HCEC 1CT (cell line): Measurements from ENCODE around the gene PROKR1.
"Not testable (repeated sequence)": the region's sequence is repeated elsewhere in the genome, so short reads cannot be mapped to it uniquely, and the experiment has no call there.

Experiments
- DNase-seq: peaks from one replicate; pipeline ENCODE4 v3.0.0-alpha.2; 2017

PROKR1 gene

DNA sequence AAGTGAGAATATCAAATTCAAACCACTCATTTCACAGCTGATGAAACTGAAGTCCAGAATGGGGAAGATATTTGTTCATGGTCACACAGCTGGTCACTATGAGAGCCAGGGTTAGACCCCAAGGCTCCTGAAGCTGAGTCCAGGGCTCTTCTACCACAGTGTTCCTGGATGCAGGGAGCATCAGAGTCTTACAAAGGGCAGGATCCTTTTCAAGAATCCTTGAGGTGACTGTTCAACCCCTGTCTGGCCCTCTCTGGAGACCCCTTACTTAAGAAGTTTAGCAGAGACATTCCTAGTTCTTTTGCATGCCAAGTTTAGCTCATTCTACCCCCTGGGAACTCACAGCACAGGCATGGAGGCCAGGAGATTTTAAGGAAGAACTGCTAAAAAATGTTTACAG is 15.7 kb downstream of the PROKR1 start:
- DNase-seq: no peak

DNA sequence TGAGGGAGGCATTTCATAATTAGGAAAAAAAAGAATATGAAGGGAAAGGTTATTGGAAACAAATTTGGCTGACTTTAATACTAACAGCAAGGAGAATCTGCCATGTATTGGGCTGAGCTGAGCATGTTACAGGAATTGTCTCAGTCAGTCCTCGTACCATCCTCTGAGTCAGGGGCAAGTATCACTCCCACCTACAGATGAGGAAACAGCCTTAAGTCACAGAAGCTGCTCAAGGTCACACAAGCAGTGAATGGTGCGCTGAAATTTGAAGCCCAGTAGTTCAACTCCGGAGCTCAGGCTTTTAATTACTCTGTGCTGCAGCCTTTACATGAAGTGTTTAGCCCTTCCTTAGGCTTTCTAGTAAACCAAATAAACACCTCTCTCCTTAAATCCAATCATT is 17.3 kb downstream of the PROKR1 start:
- DNase-seq: no peak

GRCh38 chr2:68662466-68662865 is 19.1 kb downstream of the PROKR1 start:
- no peak for DNase-seq

GRCh38 chr2:68663371-68664156 is 20.2 kb downstream of the PROKR1 start:
- DNase-seq: no peak

DNA sequence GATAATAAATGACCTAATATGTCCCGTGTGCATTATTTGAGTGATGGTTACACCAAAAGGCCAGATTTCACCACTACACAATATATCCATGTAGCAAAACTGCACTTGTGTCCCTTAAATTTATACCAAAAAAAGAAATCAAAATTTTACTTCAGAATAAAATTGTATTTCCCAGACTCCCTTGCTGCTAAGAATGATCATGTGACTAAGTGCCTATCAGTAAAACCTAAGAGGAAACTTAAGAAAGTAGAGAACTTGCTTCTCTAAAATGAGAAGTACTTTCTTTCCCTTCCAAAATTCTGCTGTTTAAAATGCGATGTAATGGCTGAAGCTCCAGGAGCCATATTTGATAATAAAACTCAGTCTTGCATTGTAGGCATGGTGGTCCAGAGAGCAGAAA is 24.0 kb downstream of the PROKR1 start:
- no peak for DNase-seq

DNA sequence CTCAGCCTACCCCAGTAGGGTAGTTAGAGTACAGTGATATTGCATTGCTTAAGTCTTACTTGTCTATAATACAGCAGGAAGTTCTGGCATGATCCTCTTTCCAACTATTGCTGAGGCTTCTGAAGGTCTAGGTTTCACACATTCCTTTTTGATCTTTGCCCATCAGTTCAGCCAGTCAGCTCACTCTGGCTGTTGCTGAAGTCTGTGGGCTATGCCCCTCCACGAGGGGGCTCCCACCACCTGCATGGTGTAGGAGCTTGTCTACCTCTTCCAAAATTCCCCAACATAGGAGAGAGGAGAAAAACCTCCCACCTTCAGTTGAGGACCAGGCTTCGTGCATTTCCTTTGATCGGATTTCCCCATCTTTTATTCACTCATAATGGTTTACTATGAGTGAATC is 26.3 kb downstream of the PROKR1 start:
- DNase-seq: no peak

DNA sequence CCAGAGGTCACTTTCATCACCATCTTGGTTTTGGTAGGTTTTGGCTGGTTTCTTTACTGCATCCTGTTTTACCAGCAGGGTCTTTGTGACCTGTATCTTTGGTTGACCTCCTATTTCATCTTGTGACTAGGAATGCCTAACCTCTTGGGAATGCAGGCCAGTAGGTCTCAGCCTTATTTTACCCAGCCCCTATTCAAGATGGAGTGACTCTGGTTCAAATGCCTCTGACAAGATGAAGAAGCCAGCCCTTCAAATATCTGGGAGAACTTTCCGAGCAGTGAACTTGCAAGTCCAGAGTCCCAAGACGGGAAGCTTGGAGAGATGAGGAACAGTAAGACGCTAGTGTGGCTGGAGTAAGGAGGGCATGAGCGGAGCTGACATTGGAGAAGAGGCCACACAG is 28.6 kb downstream of the PROKR1 start:
- DNase-seq: no peak

- DNase-seq: no peak
These were observed 30.3 kb downstream of the PROKR1 start for GRCh38 chr2:68673631-68674030.

DNA sequence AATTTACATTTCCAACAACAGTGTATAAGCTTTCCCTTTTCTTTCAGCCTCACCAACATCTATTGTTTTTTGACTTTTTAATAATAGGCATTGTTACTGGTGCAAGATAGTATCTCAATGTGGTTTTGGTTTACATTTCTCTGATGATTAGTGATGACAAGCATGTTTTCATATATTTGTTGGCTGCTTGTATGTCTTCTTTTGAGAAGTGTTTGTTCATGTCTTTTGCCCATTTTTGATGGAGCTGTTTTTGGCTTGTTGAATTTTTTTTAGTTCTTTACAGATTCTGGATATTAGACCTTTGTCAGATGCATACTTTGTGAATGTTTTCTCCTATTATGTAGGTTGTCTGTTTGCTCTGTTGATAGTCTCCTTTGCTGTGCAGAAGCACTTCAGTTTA is 32.1 kb downstream of the PROKR1 start:
- DNase-seq: no peak

GRCh38 chr2:68677837-68678236 is 34.5 kb downstream of the PROKR1 start:
- DNase-seq: not testable (repeated sequence)

DNA sequence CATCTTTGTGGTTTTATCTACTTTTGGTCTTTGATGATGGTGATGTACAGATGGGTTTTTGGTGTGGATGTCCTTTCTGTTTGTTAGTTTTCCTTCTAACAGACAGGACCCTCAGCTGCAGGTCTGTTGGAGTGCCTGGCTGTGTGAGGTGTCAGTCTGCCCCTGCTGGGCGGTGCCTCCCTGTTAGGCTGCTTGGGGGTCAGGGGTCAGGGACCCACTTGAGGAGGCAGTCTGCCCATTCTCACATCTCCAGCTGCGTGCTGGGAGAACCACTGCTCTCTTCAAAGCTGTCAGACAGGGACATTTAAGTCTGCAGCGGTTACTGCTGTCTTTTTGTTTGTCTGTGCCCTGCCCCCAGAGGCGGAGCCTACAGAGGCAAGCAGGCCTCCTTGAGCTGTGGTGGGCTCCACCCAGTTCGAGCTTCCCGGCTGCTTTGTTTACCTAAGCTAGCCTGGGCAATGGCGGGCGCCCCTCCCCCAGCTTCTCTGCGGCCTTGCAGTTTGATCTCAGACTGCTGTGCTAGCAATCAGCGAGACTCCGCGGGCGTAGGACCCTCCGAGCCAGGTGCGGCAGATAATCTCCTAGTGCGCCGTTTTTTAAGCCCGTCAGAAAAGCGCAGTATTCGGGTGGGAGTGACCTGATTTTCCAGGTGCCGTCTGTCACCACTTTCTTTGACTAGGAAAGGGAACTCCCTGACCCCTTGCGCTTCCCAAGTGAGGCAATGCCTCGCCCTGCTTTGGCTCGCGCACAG is 36.0 kb downstream of the PROKR1 start:
- DNase-seq: not testable (repeated sequence)

- not testable (repeated sequence) for DNase-seq
These were observed 36.5 kb downstream of the PROKR1 start for GRCh38 chr2:68679917-68680267.

GRCh38 chr2:68684197-68684596 is 40.8 kb downstream of the PROKR1 start:
- no peak for DNase-seq

DNA sequence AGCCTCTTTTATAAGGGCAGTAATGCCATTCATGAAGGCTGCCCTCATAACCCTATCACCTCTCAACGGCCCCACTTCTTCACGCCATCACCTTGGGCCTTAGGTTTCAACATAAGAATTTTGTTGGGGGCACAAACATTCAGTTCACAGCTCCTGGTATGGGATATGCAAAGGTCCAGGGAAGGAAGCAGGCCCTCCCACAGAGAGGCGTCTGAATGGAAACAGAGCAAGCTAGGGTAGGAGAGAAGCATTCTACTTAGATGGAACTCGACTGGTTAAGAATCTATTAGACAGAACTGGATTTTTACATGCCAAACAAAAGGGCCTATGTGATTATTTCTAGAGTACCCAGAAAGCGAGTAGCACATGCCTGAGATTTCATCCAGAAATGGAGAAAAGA is 42.8 kb downstream of the PROKR1 start:
- no peak for DNase-seq

GRCh38 chr2:68687018-68687417 is 43.6 kb downstream of the PROKR1 start:
- no peak for DNase-seq

DNA sequence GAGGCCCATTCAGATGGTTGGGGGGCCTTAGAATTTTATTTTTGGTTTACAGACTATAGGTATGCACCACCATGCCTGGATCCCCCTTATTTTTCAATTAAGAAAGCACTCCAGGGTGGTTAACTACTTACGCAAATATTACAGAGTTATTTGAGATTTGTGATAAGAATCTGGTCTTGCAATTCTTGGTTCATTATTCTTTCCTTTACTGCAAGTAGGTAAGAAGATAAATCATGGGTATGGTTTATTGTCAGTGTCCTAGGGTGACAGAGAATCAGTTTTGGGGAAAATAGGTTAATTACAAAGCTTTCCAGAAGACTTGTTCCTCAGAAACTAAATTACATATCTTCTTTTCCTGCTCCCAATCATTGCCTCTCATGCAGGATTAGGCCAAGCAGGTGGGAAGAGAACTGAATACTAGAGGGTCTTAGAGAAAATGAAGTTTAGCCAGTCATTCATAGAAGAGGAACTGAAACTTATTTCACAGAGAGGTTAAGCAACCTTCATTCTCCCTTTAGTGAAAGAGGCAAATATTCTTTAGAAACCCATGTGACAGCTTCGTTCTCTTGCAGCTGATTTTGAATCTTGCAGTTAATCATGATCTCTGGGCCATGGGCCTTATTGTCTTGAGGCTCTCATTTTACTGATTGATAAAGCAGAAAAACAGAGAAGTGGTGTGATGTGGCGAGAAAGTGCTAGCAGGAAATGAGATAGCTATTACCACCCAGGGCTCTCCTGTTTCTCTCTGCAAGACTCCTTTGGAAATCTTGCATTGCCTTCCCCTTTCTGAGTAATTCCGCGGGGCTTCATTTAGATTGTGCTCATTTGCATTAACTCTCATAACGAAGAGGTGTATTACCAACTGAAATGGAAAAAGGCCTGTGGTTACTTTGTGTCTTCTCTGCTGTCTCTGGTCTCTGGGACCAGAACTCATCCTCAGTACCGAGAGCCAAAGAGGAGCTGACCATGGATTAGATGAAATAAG is 46.5 kb downstream of the PROKR1 start:
- DNase-seq: no peak

DNA sequence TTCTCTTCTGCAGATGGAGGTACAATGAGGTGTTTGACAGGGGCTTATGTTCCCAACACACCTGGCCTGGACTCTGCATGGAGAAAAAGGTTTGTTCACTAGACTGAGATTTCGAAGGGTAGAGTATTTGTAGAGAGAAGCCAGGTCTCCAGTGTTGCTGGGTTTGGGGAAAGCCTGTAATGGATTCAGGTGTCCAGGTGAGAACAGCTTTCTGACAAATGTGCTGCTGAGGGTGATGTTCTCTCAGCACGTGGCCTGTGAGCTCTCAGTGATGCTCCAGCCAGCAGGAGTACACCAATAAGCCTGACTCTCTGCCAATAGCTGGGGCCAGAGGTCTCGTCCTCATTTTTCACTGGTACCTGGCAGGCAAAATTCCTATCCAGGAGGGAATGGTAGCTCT is 47.5 kb downstream of the PROKR1 start:
- DNase-seq: no peak

DNA sequence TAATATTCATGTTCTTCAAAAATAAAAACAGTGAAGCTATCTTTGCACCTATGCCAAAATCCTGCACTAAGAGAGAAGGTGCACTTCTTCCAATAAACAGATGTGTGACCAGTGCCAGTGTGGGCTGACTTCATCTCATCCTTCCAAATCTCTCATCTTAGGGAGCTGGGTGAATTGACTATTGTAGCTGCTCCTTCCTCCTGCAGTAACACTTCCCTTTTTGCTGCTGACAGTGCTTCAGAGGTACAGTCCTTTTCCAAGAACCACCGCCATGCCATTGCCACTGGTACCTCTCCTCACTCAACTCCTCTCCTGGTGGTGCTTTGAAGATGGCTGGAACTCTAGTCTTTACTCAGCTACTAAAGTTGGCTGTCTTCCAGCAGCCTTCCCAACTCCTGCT is 49.1 kb downstream of the PROKR1 start:
- no peak for DNase-seq

GRCh38 chr2:68693951-68694350 is 50.6 kb downstream of the PROKR1 start:
- DNase-seq: no peak

- DNase-seq: no peak
These were observed 52.6 kb downstream of the PROKR1 start for GRCh38 chr2:68695971-68696370.

- no peak for DNase-seq
These were observed 53.2 kb downstream of the PROKR1 start for GRCh38 chr2:68696554-68696953.

DNA sequence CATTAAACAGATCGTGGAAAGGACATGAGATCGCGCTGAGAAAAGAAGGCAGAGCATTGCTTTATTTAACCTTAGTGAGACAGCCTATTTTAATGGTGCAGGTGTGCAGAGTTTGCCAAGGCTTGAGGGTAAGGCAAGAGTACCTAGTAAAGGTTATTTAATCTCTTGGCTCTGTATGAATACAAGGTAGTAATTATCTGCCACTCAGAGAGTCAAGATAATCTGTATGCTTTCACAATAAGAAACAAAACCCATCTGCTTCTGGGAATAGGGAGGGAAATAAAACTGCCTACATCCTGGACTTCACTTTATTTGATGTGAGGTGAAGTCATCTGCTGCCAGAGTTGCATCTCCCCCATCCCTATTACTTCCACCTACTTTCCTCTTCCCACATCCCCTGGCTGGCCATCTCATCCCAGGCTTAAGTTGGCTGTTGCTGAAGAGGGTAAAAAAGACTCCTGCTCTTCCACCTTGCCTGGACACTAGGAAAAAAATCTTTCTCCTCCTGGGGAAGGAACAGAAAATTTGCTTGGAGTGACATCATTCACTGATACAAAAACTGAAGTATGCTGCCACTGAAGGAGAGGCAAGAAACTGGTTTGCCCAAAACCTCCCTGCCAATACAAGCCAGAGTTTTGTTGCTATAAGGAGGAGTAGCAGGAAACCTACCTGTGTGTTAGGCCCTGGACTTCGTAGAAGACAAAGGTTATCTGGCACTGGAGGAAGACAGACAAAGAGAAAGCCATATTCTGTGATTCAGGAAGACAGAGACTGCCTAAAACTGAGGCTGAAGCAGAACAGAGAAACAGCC is 55.4 kb downstream of the PROKR1 start:
- DNase-seq: no peak
